GM21447 (cell line): ENCODE data around the gene RUNX1.
A peak's percentile ranks its signal among the peaks of the same experiment; 100 is the strongest.
"Not testable (repeated sequence)": the region's sequence is repeated elsewhere in the genome, so short reads cannot be mapped to it uniquely, and the experiment has no call there.

Experiments used
- ATAC-seq: cut with Tn5 transposase; IDR thresholded peaks from one replicate; pipeline ENCODE4 v1.9.1; 2021; ENCODE audit not compliant: unreplicated experiment

The RUNX1 gene

DNA sequence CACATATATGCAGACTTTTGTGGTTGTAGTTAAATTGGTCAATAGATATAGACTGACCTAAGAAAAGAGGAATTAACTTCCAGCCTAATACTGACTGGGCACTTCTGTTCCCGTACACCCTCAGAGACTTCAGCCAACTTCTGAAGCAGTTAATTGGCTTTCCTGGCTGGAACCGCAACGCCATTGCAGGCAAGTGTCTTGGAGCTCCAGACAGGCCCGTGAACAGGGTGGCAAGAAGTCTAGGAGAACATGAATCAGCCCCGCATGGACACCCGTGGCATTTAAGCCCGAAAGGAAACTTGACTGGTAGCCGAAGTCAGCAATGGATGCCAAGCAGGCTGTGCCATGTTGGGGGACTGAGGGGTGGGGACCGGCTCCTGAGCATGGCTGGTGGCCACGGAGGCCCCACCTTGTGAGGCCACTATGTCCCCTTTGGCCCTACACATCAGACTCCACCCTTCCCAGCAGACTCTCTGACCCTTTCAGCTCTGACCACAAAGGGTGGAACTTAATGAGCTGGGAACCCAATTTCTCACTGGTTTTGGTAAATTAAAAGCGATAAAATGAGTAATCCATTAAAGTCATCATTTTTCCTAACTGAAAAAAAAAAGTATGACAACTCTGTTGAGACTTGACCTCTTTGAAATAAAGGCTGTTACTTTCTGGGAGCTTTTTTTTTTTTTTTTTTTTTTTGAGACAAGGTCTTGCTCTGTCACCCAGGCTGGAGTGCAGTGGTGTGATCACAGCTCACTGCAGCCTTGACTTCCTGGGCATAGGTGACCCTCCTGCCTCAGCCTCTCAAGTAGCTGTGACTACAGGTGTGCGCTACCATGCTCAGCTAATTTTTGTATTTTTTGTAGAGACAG lies 54.1 kb downstream of the RUNX1 start:
- ATAC-seq = no peak

- not testable (repeated sequence) for ATAC-seq
These were observed 55.6 kb downstream of the RUNX1 start for GRCh38 chr21:34993521-34993921.

GRCh38 chr21:34992736-34993398 lies 56.2 kb downstream of the RUNX1 start:
- no peak for ATAC-seq

GRCh38 chr21:34992180-34992579 lies 56.9 kb downstream of the RUNX1 start:
- ATAC-seq = no peak

DNA sequence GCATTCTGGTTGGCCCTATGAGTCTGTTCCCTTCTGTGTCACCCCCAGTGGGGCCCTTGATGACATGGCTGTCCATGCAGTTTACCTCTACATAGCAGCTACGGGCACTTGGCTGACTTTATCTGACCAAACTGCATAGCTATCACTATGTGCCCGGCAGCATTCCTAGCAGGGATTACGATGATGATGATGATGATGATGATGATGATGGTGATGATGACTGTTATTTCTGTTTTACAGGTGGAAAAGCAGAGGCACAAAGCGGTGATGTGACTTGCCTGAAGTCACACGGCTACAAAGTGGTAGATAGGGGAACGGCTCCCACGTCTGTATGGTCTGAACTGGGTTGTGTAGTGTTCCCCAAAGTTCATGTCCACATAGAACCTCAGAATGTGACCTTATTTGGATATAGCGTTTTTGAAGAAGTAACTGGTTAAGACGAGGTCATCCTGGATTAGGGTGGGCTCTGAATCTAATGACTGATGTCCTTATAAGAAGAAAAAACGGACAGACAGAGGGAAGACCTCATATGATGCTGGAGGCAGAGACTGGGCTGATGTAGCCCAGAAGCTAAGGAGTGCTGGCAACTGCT lies 57.6 kb downstream of the RUNX1 start:
- no peak for ATAC-seq

DNA sequence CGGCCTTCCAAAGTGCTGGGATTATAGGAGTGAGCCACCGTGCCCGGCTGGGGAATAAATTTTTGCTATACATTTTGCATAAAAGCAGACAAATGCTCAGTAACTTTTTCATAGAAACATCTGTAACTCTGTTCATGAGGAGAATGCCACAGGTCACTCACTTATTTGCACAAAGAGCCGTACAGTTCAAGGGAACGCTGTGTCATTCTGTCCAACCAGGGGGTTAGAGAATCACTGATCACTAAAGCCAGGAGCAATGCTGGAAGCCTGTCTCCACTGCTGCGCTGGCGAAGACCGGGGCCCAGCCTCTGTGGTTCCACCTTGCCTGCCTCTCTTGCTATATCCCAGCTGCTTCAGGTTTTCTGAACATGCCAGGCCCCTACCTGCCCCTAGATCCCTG lies 58.3 kb downstream of the RUNX1 start:
- no peak for ATAC-seq

DNA sequence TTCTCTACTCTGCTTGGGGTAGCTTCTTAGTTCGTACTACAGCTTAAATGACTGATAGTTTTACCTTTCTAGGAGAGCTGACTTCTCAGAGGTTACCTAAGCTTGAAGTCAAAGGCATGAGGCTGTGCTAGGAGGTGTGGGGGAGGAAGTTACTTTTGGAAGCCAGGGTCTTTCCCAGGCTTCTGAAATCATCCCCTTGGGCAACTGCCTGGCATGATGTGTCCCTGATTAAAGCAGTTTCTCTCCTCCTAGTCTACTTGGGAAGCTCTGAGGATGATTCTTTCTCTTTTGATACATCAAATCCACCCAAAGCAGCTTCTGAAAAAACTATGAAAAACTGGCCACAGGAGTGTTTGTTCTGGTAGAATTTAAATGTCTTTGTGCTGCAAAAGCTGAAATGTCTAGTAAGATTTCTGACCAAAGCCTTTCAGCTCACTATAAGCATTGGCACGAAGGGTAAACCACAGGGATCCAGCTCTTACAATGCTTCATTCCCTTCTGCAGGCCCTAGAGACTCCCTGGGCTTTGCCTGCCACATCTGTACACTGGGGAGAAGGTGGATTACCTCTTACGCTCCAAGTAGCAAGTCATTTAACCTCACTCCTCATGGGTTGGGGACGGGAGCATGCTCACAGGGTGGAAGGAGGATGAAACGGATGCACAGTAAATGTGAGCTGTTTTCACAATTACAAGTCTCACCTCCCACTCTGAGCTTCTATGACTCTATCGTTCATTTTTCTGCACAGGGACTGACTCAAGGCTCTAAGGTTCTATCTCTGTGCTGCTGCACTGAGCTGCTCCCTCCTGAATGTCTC lies 59.6 kb downstream of the RUNX1 start:
- no peak for ATAC-seq

DNA sequence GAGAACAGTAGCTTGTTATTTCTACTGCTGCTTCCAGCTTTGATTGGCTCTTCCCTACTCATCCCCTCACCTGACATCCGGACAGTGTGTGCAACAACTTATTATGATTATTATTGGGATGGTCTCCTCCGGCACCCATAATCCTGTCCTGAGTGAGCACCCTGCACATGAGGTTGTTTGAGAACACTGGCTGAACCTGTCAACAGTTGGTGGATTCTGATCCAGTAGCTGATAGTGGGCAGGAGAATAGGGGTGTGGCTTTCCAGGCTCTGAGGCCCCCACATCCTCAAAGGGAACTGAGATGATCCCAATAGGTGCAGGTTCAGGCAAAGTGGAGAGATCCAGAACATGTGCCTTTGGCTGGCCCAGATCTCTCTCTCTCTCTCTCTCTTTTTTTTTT lies 60.5 kb downstream of the RUNX1 start:
- no peak for ATAC-seq

GRCh38 chr21:34988139-34988538 lies 61.0 kb downstream of the RUNX1 start:
- ATAC-seq = no peak

DNA sequence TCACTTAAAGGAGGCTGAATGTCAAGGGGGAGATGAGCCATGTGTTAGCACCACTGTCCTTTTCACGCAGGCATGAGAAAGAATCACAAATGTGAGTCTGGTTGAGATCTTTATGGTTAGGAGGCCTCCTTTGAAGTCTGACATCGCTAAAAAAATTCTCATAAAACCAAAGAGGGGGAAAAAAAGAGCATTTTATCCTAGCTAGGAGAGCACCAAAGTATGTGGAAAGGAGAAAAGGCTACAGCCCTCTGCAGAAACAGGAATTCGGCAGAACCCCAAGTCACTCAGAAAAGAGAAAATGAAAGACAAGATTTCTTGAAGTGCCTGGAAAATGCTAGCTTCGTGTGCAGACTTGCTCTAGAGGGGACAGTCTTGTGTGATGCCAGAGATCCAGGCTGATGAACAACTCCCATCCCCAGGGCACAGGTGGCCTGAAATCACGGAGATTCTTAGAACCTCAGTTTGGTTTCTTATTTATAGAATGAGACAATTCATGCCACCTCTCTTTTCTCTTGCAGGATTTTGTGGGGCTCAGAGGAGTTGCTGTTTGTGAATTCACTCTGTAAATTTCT lies 61.5 kb downstream of the RUNX1 start:
- ATAC-seq = no peak

- peak; percentile 63 for ATAC-seq
These were observed 62.3 kb downstream of the RUNX1 start for GRCh38 chr21:34986561-34987500.

GRCh38 chr21:34984356-34985058 lies 64.6 kb downstream of the RUNX1 start:
- no peak for ATAC-seq

DNA sequence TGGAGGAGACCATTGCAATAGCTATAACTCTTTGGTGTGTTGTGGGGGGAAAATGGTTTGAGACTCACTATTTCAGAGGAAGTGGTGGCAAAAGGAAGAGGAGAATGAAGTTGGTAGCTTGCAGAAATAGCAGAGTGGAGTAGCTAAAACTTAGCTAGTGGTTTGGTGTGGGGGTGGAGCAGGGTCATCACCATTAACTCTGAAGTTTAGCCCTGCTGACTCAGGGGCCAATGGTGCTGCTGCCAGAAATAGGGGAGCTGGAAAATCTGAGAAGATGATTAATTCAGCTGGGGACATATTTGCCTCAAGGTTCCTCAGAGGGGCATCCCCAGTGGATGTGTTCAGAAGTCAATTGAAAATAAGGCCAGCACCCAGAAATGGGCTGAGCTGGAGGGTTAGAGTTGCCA lies 65.4 kb downstream of the RUNX1 start:
- ATAC-seq = peak; percentile 34

DNA sequence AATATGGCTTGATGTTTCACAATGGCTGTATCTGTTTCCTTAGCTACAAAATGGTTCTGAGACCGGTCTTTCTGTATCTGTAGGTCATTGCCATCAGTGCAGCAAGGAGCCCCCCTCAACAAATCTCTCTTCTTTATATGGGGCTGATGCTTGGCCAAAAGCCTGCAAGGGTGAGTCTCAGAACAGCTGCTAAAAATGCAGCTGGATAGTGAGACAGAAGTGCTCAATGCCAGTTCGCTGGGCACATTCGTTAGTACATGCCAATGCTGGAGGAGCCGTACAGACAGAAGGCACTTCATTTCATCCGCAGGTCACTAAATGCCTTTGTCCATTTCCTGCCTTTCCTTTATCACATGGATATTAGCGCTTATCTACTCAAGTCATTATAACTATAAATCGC lies 67.3 kb downstream of the RUNX1 start:
- no peak for ATAC-seq

DNA sequence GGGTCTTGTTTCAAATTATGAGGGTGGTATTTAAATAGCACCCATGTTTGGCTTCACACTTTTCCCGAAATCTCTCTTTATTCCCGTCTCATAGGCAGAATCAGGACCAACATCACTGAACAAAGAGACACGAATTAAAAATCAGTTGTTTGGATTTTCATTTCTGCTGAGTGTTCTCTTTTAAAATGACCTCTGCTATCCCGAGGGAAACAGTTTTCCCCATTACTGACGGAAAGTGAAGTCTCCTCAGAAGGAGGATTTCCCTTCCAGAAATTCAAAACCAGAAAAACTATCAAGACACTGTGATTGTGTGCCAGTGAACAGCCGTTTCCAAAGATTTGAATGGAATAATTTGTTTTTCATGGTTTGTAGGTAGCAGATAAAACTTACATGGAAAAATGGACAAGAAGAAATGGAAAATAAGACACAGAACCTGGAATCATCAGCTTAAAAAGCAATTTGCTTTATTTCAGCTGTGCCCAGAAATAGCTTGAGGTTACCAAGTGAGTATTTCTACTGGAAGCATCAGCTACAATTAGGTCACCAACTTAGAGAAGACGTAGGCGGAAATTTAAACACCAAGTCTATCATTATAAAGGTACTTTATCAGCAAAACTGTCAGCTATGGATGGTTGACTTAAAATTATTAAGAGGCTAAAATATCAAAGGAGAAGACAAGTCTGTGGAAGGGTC lies 68.5 kb downstream of the RUNX1 start:
- no peak for ATAC-seq

- ATAC-seq = no peak
These were observed 69.7 kb downstream of the RUNX1 start for GRCh38 chr21:34979383-34979782.

DNA sequence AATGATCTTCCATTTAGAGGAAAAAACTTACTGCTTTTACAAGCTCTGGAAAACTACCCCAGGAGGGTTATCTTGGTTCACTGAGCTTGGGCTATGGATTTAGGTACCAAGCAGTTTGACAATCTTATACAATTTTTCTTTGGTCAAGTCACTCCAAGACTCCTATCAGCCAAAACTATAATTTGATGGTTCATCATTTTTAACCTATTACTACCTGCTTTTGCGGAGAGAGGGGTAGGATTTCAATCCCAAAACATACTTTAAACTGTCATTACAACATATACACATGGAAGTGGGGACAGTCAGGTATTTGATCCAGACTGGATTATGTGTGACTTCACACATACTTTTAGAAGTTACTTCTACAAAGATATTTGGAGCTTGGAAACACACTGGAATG lies 71.8 kb downstream of the RUNX1 start:
- no peak for ATAC-seq

- ATAC-seq = peak; percentile 92
These were observed 74.7 kb downstream of the RUNX1 start for GRCh38 chr21:34974162-34974981.
